PC-3 (cell line): ENCODE results near the gene MAPK9. TPM values are rescaled to one million over a fixed set of nuclear protein-coding genes. Genes with fewer than 3 reads are reported as not detected.

ENCODE experiments used
- ATAC-seq: fragments of 200-7000 bp; cut with Tn5 transposase; 2 replicates; pipeline ENCODE4 v1.9.1; 2020; ENCODE audit warnings: mild to moderate bottlenecking, moderate library complexity
- BruUV-seq: library from RNA; stranded (reverse); fragments of 400-500 nt; replicated peaks from 2 replicates; lab custom pipeline; 2021; lab: Mats Ljungman, UMichigan
- CTCF ChIA-PET: fragments of 300-600 bp; sonication (Branson Sonifier 250); formaldehyde crosslinking; loops from one replicate; lab custom pipeline; 2022; ENCODE audit warnings: antibody characterized with exemption; lab: Charles Lee
- POLR2A ChIA-PET: fragments of 300-600 bp; sonication (Branson Sonifier 250); formaldehyde crosslinking; loops from one replicate; lab custom pipeline; 2022; ENCODE audit warnings: antibody characterized with exemption; ENCODE audit not compliant: unreplicated experiment; lab: Charles Lee
- DNase-seq: peaks from one replicate; pipeline ENCODE4 v3.0.0-alpha.2; 2015
- H2AFZ ChIP-seq: fragments of 300-600 bp; sonication (generic); 2 replicates; pipeline ENCODE4 v1.6.0; 2016; ENCODE audit warnings: antibody characterized with exemption, low read length
- H3F3A ChIP-seq: fragments of 300-600 bp; sonication (generic); one replicate; pipeline ENCODE4 v1.6.0; 2017; ENCODE audit warnings: antibody characterized with exemption, low read length, control low read depth, mild to moderate bottlenecking; ENCODE audit not compliant: unreplicated experiment
- H3K27ac ChIP-seq: fragments of 300-600 bp; sonication (generic); 2 replicates; pipeline ENCODE4 v1.5.1; 2016; ENCODE audit warnings: mild to moderate bottlenecking, low read length
- H3K27me3 ChIP-seq: fragments of 300-600 bp; sonication (generic); 2 replicates; pipeline ENCODE4 v1.6.1; 2016; ENCODE audit warnings: low read length, mixed read lengths
- H3K36me3 ChIP-seq: fragments of 300-600 bp; sonication (generic); 2 replicates; pipeline ENCODE4 v1.6.1; 2016; ENCODE audit warnings: low read depth, mixed run types, low read length, mixed read lengths
- H3K4me1 ChIP-seq: fragments of 300-600 bp; sonication (generic); 2 replicates; pipeline ENCODE4 v1.5.1; 2016; ENCODE audit warnings: low read length; ENCODE audit not compliant: insufficient read depth
- H3K4me2 ChIP-seq: fragments of 300-600 bp; sonication (generic); 2 replicates; pipeline ENCODE4 v1.6.0; 2016; ENCODE audit warnings: low read length
- H3K4me3 ChIP-seq: fragments of 300-600 bp; sonication (generic); 2 replicates; pipeline ENCODE4 v1.5.1; 2016; ENCODE audit warnings: mild to moderate bottlenecking, low read length, mixed read lengths
- H3K79me2 ChIP-seq: fragments of 300-600 bp; sonication (generic); 2 replicates; pipeline ENCODE4 v1.6.1; 2017; ENCODE audit warnings: low read length, mixed read lengths
- H3K9ac ChIP-seq: fragments of 300-600 bp; sonication (generic); 2 replicates; pipeline ENCODE4 v1.6.0; 2016; ENCODE audit warnings: mild to moderate bottlenecking, low read length
- H3K9me2 ChIP-seq: fragments of 300-600 bp; sonication (generic); replicated peaks from 2 replicates; pipeline ENCODE4 v1.6.1; 2016; ENCODE audit warnings: mixed run types, low read length, mixed read lengths
- H3K9me3 ChIP-seq: fragments of 300-600 bp; sonication (generic); 2 replicates; pipeline ENCODE4 v1.6.1; 2016; ENCODE audit warnings: low read length, mixed read lengths
- H4K20me1 ChIP-seq: fragments of 300-600 bp; sonication (generic); 2 replicates; pipeline ENCODE4 v1.6.1; 2016; ENCODE audit warnings: low read length, mixed read lengths
- CTCF ChIP-seq: fragments of 300-600 bp; sonication (generic); conservative IDR thresholded peaks from 2 replicates; pipeline ENCODE4 v1.5.1; 2017; ENCODE audit warnings: antibody characterized with exemption, low read depth, mild to moderate bottlenecking, low read length
- EZH2 ChIP-seq: fragments of 300-600 bp; sonication (generic); IDR thresholded peaks from one replicate; pipeline ENCODE4 v1.6.1; 2017; ENCODE audit warnings: antibody characterized with exemption, mild to moderate bottlenecking, low read length; ENCODE audit not compliant: unreplicated experiment
- EZH2phosphoT487 ChIP-seq: fragments of 300-600 bp; sonication (generic); IDR thresholded peaks from 2 replicates; pipeline ENCODE4 v1.6.1; 2018; ENCODE audit warnings: mild to moderate bottlenecking, antibody characterized with exemption, low read length, borderline replicate concordance
- intact Hi-C: fragments of 100-400 bp; cut with micrococcal nuclease; formaldehyde crosslinking; loops from 2 replicates; pipeline ENCODE4 v1.9.0; 2023
- total RNA-seq: library from RNA; depleted of rRNA; stranded (reverse); fragments of >200 nt; gene quantifications from 2 replicates; pipeline ENCODE4 v1.2.3, GENCODE V29; 2014

Gene MAPK9
- total RNA-seq, 1 experiment from 2014 or later = 26.5 TPM

GRCh38 chr5:180304431-180305375 lies 12.8 kb upstream of the MAPK9 start:
- POLR2A ChIA-PET = interaction anchor here (0.5 kb wide), 1 partner anchor 92 kb away, joined by 6 read pairs; no protein-coding TSS in a partner anchor
- no TSS peak for BruUV-seq
- Histone ChIP-seq H3K9me2 (no peaks in the 10 kb centered on the region), H3K4me1 (no peaks in the 10 kb centered on the region), H3K27me3 (no peaks in the 10 kb centered on the region), H3K36me3 (no peaks in the 10 kb centered on the region), H3K79me2 (no peaks in the 10 kb centered on the region), H3K9ac (no peak overlapping the region), H3F3A (no peaks in the 10 kb centered on the region), H3K4me3 (no peak overlapping the region), H3K27ac (no peak overlapping the region), H3K9me3 (no peaks in the 10 kb centered on the region), H2AFZ (no peak overlapping the region), H3K4me2 (no peak overlapping the region), H4K20me1 (no peaks in the 10 kb centered on the region)
- ATAC-seq = no peak
- no peak for DNase-seq
- intact Hi-C loops = no loop called here
- CTCF ChIA-PET = no interaction called here
- TF ChIP-seq EZH2phosphoT487 (no peak), CTCF (no peak), EZH2 (no peak)

GRCh38 chr5:180304016-180304292 lies 12.1 kb upstream of the MAPK9 start:
- no peak overlapping the region for H3K4me3 ChIP-seq
- no peaks in the 10 kb centered on the region for H3K36me3 ChIP-seq
- H3F3A ChIP-seq = no peaks in the 10 kb centered on the region
- ATAC-seq (no peak), DNase-seq (no peak)
- TF ChIP-seq CTCF = no peak
- no peak for TF ChIP-seq EZH2
- no peak for TF ChIP-seq EZH2phosphoT487
- no TSS peak for BruUV-seq
- H3K4me2 ChIP-seq = no peak overlapping the region
- no peak overlapping the region for H3K27ac ChIP-seq
- intact Hi-C loops = no loop called here
- H3K9me2 ChIP-seq = no peaks in the 10 kb centered on the region
- ChIA-PET POLR2A (no interaction called here), CTCF (no interaction called here)
- H3K27me3 ChIP-seq = no peaks in the 10 kb centered on the region
- no peaks in the 10 kb centered on the region for H4K20me1 ChIP-seq
- H3K79me2 ChIP-seq = no peaks in the 10 kb centered on the region
- no peaks in the 10 kb centered on the region for H3K9me3 ChIP-seq
- no peaks in the 10 kb centered on the region for H3K4me1 ChIP-seq
- H2AFZ ChIP-seq = no peak overlapping the region
- no peak overlapping the region for H3K9ac ChIP-seq

- no peak overlapping the region for H3K4me3 ChIP-seq
- intact Hi-C loops = no loop called here
- H3K79me2 ChIP-seq = no peaks in the 10 kb centered on the region
- H3K4me1 ChIP-seq = no peaks in the 10 kb centered on the region
- no peak overlapping the region for H3K27ac ChIP-seq
- H3K9me3 ChIP-seq = no peaks in the 10 kb centered on the region
- no TSS peak for BruUV-seq
- POLR2A ChIA-PET = no interaction called here
- no peaks in the 10 kb centered on the region for H3K9me2 ChIP-seq
- CTCF ChIA-PET = no interaction called here
- no peak for DNase-seq
- H3K4me2 ChIP-seq = no peak overlapping the region
- no peaks in the 10 kb centered on the region for H3K27me3 ChIP-seq
- no peaks in the 10 kb centered on the region for H3F3A ChIP-seq
- no peak overlapping the region for H3K9ac ChIP-seq
- H2AFZ ChIP-seq = no peak overlapping the region
- TF ChIP-seq EZH2phosphoT487 = no peak
- no peak for TF ChIP-seq CTCF
- TF ChIP-seq EZH2 = no peak
- H3K36me3 ChIP-seq = no peaks in the 10 kb centered on the region
- ATAC-seq = no peak
- H4K20me1 ChIP-seq = no peaks in the 10 kb centered on the region
Measured at GRCh38 chr5:180303226-180304015, 11.5 kb upstream of the MAPK9 start.
